Skin of body (tissue), 2 donors: ENCODE data around the gene DHRS12. TPM values are rescaled to one million over a fixed set of nuclear protein-coding genes. Genes with fewer than 3 reads are reported as not detected.
"Not testable (repeated sequence)": the region's sequence is repeated elsewhere in the genome, so short reads cannot be mapped to it uniquely, and the experiment has no call there.

Experiments
- DNase-seq: peaks from one replicate; lab custom pipeline; 2025; lab: John Stamatoyannopoulos, UW
- total RNA-seq: library from RNA; depleted of rRNA; stranded (reverse); fragments of >200 nt; gene quantifications from one replicate; pipeline ENCODE4 v1.2.3, GENCODE V29; 2014

DHRS12 gene
- total RNA-seq, 1 donor from 2014 or later, result 8.7 TPM

DNA sequence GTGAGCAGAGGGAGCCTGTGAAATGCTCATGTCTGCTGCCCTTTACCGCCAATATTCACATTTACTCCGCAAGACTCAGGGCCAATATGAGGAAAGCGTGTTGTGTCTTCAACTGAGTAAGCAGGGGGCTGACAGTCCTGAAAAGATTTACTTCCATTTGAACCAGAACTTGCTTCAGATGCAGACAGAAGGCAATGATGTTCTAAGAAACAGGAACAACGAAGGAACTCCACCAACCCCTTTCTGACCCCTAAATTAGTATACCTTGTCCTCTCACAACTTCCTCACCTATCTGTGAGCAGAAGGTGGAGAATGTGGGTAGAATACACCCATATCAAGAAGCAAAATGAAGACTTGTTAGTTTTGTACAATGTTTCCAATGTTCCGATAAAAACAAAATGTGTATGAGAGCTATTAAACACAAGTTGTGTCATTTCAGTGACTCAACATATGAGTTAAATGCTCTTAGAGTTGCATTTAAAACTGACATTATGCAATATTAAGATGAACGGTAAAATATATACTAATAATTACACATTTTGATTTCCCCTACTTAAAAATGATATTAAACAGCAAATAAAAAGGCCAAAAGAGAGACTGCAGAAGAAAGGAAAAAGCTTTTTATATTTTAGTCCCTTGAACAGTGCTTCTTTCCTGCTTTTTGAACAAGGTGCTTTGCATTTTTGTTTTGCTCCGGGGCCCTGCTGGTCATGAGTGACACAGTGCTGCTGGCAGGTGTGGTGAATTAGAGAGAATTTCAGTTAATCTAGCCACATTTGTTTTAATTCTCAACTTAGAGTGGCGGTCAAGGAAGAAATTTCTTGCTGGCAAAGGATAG, 25.0 kb upstream of the DHRS12 start:
- DNase-seq, result no peak

DNA sequence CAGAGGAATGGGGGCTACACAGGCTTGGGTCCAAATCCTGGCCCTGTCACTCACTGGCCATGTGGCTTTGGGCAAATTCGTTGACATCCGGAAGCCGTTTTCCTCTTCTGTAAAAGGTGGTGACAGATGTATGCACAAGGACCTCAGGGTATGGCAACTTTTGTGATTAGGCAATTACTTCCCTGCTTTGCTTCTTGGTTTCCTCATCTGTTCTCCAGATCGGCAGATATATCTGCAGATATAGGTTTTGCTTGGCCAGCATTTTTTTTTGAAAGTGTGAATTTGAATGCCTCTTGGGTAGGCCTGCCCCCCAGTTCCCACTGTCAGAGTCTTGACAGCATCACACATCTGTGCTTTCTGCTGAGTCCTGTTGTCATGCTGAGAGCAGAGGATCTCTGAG, 23.3 kb upstream of the DHRS12 start:
- DNase-seq, result no peak

DNA sequence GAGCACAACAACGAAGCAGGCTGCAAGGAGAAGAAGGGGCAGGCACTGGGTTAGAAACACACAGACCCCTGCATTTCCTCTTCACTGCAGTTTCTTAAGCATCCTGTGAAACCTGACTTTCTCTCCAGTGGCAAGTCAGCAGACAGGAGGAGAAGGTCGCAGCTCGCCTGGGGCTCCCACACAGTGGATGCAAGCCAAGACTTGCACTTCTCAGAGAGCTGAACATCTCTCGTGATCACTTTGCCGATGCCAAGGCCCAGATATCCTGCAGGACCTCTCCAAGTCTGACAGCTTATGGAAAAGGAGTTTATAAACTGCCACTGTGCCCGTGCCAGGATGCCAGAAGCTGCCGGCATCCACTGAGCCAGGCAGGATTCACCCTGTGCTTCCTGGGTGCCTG, 22.6 kb upstream of the DHRS12 start:
- DNase-seq, result peak; percentile 18

DNA sequence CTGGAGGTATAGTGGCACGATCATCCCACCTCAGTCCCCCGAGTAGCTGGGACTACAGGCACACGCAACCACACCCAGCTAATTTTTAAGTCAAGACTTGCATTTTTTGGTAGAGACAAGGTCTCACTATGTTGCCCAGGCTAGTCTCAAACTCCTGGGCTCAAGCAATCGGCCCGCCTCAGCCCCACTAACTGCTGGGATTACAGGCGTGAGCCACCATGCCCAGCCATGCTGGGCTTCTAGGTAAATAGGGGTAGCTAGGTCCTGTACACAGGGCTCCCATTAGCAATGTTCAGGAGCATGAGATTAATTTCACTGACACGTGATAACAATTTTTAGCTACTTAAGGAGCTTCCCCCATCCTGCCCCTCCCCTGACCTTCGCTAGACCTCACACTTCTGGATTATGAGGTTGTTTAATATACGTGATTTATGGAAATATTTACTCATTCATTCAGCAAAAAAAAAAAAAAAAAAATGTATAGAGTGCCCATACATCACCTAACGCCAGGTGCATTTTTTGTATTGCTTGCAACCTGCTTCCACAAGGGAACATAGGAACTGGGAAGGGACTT, 21.8 kb upstream of the DHRS12 start:
- DNase-seq, result no peak

DNA sequence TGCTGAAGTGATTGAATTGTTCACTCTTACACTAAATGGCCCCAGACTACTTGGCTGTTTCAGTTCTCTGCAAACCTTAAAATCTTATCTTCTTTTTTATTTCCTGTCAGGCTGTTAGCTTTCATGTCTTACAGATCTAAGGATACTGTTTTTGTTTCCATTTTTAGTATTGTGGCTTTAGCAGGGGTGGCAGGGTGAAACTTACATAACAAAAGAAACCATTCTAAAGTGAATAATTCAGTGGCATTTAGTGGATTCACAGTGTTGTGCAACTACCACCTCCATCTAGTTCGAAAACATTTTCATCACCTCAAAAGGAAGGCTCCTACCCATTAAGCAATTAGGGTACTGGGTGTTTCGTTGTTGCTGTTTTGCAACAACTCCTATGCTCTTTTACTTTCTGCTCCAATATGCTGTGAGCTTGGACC, 21.2 kb upstream of the DHRS12 start:
- no peak for DNase-seq

DNA sequence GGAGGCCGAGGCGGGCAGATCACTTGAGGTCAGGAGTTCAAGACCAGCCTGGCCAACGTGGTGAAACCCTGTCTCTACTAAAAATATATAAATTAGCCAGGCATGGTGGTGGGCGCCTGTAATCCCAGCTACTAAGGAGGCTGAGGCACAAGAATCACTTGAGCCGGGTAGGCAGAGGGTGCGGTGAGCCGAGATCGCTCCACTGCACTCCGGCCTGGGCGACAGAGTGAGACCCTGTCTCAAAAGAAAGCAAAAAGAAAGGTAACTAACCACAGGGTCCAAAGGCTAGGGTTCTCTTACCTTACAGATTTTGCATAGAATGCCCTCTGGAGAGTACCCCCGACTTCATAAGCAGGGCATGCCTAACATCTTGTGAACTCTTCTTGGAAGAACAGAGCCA, 20.7 kb upstream of the DHRS12 start:
- not testable (repeated sequence) for DNase-seq

DNA sequence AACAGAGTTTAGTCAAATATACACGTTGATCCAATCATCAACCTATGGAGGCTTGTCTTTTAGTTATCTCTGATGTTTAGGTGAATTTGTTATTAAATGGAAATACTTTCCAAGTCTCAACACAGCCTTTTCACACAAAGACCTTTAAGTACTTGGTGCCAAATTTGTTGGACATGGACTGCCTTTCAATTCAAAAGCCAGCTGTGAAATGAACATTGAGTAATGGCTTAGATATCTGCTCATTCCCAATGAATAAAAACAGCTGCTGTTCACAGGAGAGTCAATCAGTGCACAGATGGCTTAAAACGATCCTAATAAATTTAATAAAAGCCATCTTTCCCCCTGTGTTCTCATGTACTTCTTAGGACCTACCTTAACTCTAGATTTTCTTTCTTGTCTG, 19.9 kb upstream of the DHRS12 start:
- DNase-seq, result no peak

DNA sequence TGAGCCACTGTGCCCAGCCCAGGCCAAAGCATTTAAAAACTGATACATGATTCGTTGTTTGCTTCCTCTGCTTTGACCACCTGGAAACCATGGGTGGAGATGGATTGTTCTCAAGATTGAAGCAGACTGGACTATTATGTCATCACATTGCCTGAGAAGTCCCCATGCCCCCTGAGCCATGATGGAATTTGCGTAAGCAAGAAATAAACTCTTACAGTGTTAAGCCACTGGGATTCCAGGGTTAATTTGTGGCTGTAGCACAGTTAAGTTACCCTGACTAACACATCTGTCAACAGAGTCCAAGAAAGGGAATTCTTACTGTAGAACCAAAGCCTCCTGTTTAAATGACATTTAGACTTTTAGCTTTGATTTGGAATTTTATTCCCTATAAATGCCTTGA, 19.4 kb upstream of the DHRS12 start:
- DNase-seq, result no peak

DNA sequence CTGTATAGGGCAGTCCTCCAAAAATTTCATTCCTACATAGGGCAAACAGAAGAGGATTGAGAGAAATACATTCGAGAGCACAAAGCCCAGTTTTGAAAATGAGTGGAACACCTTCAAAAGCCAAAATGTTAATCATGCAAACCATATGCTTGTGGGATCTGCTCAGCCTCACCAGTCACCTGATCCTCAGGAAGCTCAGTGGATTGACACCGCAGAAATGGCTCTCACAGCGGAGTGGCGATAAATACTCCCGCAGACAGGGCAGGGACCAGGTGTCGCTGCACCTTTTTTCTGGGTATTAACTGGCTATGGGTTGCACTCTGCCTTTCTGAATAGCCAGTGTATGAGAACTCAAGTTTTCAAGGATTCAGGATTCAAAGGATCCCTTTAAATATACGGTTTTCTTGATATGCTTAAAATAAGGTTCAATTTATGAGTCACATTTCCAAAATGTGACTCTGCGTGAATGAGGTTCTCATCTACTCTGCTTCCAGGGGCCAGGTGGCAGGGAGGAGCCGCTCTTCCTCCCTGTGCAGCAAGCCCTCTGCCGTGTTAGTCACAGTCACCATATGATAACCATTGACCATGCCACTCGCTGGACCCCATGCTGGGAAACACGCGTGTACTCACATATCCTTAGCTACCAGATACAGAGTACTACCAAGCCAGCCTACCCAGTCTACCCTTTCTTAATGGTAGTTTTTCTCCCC, 18.3 kb upstream of the DHRS12 start:
- no peak for DNase-seq

DNA sequence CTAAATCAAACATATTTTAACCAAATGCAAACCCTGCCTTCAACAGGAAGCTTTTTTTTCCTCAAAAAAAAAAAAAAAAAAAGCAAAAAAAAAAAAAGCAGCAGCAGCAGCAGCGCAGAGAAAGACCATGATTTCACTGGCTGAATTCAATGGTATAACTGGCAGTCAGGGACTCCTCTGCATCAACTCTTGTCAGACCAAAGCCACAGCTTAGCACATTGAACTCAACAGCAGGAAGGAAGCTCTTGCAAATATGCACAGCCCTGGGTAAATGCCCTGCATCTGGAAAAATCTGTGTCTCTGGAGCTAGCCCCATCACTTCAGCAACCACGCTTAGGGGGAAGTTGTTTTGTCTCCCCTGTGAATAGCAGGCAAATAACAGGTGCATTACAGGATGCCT, 17.6 kb upstream of the DHRS12 start:
- DNase-seq, result no peak

DNA sequence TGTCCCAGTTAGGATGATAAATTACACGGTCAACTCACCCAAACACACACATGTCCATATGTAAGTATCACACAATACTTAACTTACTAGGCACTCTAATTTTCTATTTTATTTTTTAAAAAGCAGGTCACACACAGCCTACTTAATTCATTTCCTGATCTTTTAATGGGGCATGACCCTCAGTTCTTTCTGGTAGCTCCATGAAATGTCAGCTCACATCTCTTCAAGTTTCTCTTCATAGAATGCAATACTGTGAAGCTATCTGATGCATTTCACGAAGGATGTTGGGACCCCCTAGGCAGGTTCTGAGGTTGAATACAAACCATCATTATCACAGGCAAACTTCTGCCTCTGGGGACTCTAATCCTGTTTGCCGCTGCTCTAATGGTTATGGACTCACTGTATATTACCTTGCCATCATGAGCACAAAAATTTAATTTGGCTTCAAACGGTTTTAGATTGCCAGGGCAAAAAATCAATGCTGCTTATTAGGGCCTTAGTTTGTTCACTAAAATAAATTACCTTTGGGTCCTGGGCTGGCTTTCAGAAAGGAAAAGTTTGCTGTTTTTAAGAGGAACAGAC, 16.1 kb upstream of the DHRS12 start:
- DNase-seq, result no peak

DNA sequence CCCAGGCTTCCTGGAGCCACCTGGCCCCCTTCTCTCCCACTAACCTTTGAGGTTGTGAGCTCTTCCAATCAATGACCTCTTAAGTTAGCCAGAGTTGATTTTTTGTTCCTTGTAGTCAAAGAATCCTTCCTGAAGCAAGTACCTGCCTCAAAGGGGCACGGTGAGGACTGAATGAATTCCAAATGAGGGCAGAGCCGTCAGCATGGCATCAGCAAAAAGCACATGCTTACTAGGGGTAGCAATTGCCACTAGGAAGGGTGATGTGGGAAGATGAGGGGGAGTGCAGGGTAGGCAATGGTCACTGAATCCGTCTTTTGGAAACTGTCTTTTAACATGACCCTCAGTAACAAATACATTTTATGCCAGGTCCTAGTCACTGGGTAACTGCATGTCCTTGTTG, 15.6 kb upstream of the DHRS12 start:
- no peak for DNase-seq

DNA sequence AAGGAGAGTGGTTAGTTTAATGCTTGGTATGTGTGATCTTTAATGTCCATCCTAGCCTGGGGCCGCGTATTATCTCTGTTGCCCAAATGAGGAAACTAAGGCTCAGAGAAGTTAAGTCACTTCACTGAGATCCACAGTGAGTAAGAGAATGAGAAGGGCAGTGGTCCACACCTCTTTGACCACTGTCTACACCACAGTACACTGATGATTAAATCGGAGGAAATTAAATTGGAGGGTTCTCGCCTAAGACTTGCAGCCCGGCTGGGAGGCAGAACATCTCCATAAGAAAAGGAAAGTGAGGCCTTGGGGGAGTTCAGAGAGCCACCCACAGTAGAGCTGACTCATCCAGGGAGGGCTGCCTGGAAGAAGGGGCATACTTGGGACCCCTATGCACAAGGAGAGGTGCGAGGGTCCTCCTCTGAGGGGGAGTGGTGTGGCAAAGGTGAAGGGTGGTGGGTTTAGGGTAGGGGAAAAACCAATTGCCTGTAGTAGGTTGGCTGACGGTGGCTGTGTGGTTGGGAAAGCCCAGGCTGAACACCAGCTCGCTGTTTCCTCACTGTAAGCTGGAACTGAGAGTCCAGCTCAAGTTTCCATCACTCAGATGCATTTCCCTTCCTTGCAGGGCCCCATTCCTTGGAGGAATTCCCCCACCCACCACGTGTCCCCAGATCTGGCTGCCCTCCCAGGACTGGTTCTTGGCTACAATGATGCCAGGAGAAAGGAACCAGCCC, 15.0 kb upstream of the DHRS12 start:
- DNase-seq, result no peak

DNA sequence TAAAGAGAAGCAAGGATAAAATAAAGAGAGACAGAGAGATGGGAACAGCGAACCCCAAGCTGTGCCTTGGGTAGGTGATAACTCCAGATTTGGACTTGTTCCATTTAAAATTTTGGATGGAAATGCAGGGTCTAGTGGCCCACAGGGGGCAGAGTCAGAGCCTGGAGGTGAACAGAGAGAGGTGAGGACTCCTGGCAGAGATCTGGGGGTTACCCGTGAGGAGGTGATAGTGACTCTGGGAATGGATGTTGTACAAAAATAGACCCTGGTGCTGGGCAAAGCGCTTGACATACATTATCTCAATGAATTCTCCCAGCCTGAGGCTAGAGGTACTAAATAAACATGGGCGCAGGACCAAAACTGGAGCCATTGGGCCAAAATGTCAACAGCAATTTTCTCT, 14.3 kb upstream of the DHRS12 start:
- DNase-seq, result no peak

DNA sequence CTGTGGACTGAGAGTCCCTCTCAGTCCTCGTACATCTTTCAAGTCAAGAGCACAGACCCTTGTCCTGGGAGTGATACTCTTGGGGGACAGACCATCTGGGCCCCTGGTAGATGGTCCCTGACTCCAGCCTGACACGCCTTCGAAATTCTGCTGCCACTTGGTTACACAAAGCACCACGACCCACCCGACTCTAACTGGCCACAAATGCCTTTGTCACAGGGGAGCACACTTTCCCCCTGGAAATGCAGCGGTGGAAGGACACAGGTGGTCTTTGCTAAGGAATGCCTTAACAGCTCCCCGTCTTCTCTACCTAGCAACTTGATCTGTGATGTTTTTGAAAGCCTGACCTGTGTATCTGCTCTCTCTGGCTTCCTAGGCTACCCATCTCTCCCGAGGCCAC, 13.8 kb upstream of the DHRS12 start:
- no peak for DNase-seq

DNA sequence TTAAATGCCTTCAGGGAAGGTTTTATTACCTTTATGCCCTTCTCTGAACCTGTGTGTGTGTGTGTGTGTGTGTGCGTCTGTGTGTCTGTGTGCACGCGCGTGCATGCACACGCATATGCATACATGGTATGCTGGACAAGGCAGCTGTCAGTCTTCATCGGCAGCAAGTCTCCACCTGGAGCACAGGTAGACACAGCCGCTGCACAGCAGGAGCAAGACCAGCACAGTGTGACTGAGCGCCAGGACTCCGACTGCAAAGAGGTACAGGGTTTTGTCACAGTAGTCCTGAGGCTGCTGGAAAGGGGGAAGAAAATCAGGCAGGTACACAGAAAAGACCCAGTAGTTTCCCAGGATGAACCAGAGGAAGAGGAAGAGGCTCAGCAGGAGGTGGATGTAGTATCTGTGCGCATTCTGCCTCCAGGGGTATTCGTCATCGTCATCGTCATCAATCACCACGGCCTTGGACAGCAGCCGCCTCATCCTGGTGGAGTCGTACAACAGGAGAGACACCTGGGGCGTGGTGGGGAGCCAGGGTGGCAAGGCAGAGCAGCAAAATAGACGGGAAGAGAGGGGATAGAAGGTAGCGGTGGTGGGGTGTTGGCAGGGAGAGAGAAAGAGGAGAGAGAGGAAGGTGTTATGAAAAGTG, 12.8 kb upstream of the DHRS12 start:
- DNase-seq, result no peak

DNA sequence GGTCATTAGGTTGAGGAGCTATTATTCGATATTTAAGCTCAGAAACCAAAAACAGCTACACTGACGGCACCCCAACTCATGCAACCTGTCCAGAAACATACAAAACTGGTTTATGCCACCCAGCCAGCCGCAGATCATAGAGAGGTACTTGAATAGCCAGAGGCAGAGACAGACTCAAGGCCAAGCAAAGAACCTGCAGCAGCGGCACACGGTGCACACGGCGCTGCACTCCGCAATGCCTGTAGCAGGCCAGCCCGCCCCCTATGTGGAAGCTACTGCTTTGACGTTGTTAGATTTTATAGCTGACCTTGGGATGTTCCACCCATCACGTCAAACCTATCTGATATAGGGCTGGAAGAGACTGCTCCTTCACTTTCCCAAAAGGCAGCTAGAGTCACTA, 11.9 kb upstream of the DHRS12 start:
- DNase-seq, result no peak

DNA sequence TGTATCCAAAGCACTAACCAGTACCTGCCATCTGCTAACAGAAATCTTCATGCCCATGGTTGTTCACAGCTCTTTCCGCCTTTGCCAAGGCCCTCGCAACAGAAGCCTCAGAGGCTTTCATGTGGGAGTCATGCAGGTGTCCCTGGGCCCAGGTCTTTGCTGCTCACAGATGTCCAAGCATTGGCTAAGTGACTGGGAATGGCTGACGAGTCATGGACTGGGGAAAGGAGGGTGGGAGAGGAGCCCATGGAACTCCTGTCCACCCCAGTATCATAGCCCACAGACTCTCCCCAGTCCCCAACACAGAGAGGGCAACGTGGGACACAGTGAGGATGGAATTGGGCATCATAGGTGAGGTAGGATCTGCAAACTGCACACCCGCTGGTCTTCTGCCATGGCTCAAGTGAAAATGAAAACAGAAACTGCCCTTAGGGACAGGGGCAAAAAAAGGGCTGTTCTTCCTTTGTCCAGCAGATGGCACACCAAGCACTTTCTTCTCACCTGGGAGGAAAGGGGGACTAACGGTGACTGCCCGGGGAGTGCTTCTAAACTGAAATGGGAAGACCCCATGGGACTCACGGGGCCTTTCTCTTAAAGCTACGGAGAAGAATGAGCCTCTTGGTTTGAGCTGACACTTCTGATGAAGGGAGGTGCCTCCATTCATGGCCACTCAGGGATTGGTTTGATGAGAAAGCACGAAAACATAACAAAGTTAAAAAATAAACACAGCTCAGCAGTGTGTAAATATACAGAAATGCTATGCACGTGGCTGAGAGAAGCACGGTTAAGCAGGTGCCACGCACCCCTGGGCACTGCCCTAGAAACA, 11.1 kb upstream of the DHRS12 start:
- peak; percentile 10 for DNase-seq

DNA sequence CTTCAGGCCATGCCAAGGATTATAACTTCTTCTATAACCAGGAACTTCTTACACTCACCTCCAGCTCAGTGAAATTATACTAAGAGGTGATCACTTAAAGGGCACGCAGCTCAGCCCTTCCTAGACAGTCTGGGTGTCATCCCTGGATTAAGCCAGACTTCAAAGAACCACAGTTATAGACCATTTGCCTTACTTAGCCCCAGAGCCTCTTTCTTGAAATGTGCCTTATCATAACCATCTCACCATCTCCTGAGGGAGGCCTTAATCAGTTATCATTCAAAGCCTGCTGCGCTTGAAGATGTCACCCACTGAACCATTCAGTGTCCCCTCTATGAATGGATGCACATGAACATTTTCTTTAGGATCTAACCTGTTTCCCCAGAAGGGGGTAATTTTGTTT, 10.1 kb upstream of the DHRS12 start:
- no peak for DNase-seq

DNA sequence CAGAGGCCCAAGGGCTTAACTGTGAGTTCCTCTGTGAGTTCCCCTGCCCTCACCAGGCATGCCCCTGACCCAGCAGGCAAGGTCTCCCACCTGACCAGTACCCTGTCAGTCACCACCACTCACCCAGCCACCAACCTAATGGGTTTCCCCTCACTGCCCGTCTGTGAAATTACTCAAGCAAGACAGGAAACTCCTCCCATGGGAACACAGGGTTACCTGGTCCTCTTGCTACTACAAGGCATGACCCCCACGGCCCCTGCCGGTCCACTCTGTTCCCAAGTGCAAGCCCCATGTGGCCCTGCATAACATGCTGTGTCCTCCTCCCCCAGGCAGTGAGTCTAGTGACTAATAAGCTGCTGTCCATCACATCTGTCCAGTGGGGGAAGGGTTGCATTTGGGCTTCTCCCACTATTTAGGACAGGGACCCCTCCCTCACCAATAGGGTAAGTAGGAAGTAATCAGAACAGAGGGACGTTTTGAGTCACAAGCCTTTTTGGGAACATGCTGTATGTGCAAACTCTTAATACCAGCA, 8.0 kb upstream of the DHRS12 start:
- no peak for DNase-seq
